Transverse colon (tissue), 3 donors: ENCODE measurements around the gene HNRNPUL2.

Experiments
- POLR2A ChIP-seq: fragments of 450-650 bp; IDR thresholded peaks from one replicate; pipeline ENCODE4 v1.6.1; 2016; ENCODE audit warnings: antibody characterized with exemption, mild to moderate bottlenecking, moderate library complexity
- TF ChIP-seq, protein P1 (sequence below), 5 experiments: fragments of 200-600 bp in 3 of 5; fragments of 450-650 bp in 2 of 5; sonication (generic) in 3 of 5; IDR thresholded peaks; 1 replicate in 2 of 5; 2 replicates in 3 of 5; pipeline ENCODE4 v1.5.1; 2016 to 2017; ENCODE audit warnings: antibody characterized with exemption in 5 of 5, inconsistent platforms in 3 of 5, mild to moderate bottlenecking in 2 of 5, moderate library complexity in 1 of 5

DNA sequence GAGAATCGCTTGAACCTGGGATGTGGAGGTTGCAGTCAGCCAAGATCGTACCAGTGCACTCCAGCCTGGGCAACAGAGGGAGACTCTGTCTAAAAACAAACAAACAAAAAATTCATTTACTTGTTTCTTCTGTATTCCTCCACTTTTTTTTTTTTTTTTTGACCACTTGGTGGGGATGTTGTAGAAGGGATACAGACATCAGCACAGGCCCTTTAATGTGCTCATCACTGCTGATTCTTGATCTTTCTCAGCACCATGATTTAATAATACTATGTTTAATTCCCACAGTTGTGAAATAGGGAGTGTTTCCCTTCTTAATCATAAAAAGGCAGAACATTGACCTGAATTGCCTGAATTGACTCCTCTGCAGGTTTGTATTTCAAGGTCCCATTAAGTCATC, 5.6 kb upstream of the HNRNPUL2 start:
- TF ChIP-seq, protein P1, sequence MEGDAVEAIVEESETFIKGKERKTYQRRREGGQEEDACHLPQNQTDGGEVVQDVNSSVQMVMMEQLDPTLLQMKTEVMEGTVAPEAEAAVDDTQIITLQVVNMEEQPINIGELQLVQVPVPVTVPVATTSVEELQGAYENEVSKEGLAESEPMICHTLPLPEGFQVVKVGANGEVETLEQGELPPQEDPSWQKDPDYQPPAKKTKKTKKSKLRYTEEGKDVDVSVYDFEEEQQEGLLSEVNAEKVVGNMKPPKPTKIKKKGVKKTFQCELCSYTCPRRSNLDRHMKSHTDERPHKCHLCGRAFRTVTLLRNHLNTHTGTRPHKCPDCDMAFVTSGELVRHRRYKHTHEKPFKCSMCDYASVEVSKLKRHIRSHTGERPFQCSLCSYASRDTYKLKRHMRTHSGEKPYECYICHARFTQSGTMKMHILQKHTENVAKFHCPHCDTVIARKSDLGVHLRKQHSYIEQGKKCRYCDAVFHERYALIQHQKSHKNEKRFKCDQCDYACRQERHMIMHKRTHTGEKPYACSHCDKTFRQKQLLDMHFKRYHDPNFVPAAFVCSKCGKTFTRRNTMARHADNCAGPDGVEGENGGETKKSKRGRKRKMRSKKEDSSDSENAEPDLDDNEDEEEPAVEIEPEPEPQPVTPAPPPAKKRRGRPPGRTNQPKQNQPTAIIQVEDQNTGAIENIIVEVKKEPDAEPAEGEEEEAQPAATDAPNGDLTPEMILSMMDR (IDR thresholded peaks at IDR 0.05): peak in 2 of 5 experiments; percentile 5 to 8
- TF ChIP-seq POLR2A: no peak
